ENCODE results near the gene SMARCA1.

- peak in 1 of 4 experiments; percentile 2 for TF ChIP-seq CTCF (IDR thresholded peaks at IDR 0.05)
- TF ChIP-seq POLR2A (IDR thresholded peaks at IDR 0.05), result no peak
Observed at GRCh38 chrX:129522184-129523078, 859 bp downstream of the SMARCA1 start.

Measured in uterus (tissue), 2 donors.